Gastroesophageal sphincter (tissue), 3 donors: ENCODE measurements around the gene LHFPL2.

ENCODE experiments used
- POLR2A ChIP-seq, 2 donors: fragments of 450-650 bp; IDR thresholded peaks; one replicate each; pipeline ENCODE4 v1.6.1; 2017; ENCODE audit warnings: antibody characterized with exemption in 2 of 2, mild to moderate bottlenecking in 2 of 2, moderate library complexity in 1 of 2
- TF ChIP-seq, protein P1 (sequence below), 4 experiments: fragments of 200-600 bp in 2 of 4; fragments of 450-650 bp in 2 of 4; sonication (generic) in 1 of 4; IDR thresholded peaks; one replicate each; pipeline ENCODE4 v1.5.1; 2017 to 2019; ENCODE audit warnings: antibody characterized with exemption in 4 of 4, mild to moderate bottlenecking in 2 of 4, moderate library complexity in 2 of 4

DNA sequence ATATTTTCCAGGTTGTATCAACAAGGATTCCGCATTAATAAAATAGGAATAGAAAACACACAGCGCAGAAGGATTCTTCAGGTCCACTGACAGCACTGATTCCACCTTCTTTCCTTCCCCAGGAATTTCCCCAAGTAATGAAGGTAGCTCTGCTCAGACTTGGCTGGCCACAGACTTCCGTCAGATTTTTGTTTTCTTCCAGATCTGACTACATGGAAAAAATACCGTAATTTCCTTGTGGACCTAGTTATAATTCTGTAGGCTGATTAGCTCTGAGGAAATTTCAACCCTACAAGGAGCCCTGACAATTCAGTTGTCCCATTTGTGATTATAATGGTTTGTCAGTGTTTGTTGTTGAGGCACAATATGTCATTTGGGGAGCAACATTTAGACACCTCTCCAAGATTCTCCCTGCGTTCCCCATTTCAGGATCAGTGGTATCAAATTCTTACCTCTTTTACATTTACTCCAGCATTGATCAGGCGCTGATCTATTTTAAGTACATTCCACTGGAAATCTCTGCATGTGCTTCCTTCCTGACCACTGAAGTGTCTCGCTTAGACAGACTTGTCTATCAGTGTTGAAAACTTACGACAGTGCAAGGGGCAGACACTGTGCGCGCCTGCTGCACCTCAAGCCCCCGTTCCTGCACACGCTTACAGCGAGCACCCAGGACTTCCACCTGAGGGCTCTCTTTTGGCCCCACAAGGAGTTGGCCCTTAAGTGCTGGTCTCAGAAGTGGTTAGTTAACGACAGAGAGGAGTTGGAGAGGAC, 94.8 kb downstream of the LHFPL2 start:
- TF ChIP-seq, protein P1, sequence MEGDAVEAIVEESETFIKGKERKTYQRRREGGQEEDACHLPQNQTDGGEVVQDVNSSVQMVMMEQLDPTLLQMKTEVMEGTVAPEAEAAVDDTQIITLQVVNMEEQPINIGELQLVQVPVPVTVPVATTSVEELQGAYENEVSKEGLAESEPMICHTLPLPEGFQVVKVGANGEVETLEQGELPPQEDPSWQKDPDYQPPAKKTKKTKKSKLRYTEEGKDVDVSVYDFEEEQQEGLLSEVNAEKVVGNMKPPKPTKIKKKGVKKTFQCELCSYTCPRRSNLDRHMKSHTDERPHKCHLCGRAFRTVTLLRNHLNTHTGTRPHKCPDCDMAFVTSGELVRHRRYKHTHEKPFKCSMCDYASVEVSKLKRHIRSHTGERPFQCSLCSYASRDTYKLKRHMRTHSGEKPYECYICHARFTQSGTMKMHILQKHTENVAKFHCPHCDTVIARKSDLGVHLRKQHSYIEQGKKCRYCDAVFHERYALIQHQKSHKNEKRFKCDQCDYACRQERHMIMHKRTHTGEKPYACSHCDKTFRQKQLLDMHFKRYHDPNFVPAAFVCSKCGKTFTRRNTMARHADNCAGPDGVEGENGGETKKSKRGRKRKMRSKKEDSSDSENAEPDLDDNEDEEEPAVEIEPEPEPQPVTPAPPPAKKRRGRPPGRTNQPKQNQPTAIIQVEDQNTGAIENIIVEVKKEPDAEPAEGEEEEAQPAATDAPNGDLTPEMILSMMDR (IDR thresholded peaks at IDR 0.05): no peak
- TF ChIP-seq POLR2A (IDR thresholded peaks at IDR 0.05): no peak
